ENCODE measurements around the gene ZNF579. TPM values are rescaled to one million over a fixed set of nuclear protein-coding genes. Genes with fewer than 3 reads are reported as not detected.

The ZNF579 gene
- total and polyA plus RNA-seq, 10 of the 15 experiments (the other 5 are each of a cell fraction or from before 2014, with no cell fraction given) = 0.11 to 11.7 (median 1.5) TPM

GRCh38 chr19:55614711-55615542 lies 34.3 kb upstream of the ZNF579 start:
- Histone ChIP-seq H3K4me1 (ENCODE audit: control insufficient read depth, insufficient read depth, low read length) (peaks cover 4% of the 10 kb centered on the region), H3K79me2 (ENCODE audit: control insufficient read depth, insufficient read depth, low read length) (peaks cover 4% of the 10 kb centered on the region; the same call in 1 of the 2 replicates), H3K9me3 (replicated peaks; ENCODE audit: control insufficient read depth, insufficient read depth, low read length) (no peaks in the 10 kb centered on the region; the same call in 1 of the 3 replicates), H3K4me2 (ENCODE audit: control insufficient read depth, insufficient read depth) (no peak overlapping the region), H4K20me1 (ENCODE audit: control insufficient read depth, insufficient read depth) (peaks cover 3% of the 10 kb centered on the region; the same call in 1 of the 2 replicates), H2AFZ (ENCODE audit: control insufficient read depth, low read depth, low read length) (no peak overlapping the region), H3K4me3 (no peak overlapping the region), H3K36me3 (ENCODE audit: control insufficient read depth in 2 of 2, insufficient read depth in 2 of 2, low read length in 1 of 2) (peaks cover 8 to 12% of the 10 kb centered on the region in 2 experiments), H3K27ac (ENCODE audit: control insufficient read depth, insufficient read depth) (no peak overlapping the region), H3K27me3 (replicated peaks in 1 of 2; ENCODE audit: control insufficient read depth in 2 of 2, insufficient read depth in 2 of 2, low read length in 1 of 2) (no peaks in the 10 kb centered on the region), H3K9ac (ENCODE audit: control insufficient read depth, insufficient read depth, low read length) (no peak overlapping the region)
- ChIA-PET CTCF (no interaction called here), RAD21 (ENCODE audit: unreplicated experiment) (no interaction called here), SMC1A (ENCODE audit: uncharacterized antibody, unreplicated experiment) (no interaction called here), POLR2A (no interaction called here)
- BruUV-seq (replicated peaks) = no TSS peak
- intact Hi-C loops (cut with micrococcal nuclease; ENCODE audit: unreplicated experiment) = no loop called here
- FAIRE-seq (no peak), ATAC-seq (no peak), DNase-seq (ENCODE audit: low read depth, low spot score) (no peak)
- in situ Hi-C loops (cut with MboI) = no loop called here
- 99% methylated on average over 45 of the region's 98 CpGs for WGBS (ENCODE audit: insufficient coverage, insufficient replicate concordance, low lambda C conversion rate, missing lambda C conversion rate)
- no peak for TF ChIP-seq CREM (IDR thresholded peaks at IDR 0.05; ENCODE audit: low read depth)

DNA sequence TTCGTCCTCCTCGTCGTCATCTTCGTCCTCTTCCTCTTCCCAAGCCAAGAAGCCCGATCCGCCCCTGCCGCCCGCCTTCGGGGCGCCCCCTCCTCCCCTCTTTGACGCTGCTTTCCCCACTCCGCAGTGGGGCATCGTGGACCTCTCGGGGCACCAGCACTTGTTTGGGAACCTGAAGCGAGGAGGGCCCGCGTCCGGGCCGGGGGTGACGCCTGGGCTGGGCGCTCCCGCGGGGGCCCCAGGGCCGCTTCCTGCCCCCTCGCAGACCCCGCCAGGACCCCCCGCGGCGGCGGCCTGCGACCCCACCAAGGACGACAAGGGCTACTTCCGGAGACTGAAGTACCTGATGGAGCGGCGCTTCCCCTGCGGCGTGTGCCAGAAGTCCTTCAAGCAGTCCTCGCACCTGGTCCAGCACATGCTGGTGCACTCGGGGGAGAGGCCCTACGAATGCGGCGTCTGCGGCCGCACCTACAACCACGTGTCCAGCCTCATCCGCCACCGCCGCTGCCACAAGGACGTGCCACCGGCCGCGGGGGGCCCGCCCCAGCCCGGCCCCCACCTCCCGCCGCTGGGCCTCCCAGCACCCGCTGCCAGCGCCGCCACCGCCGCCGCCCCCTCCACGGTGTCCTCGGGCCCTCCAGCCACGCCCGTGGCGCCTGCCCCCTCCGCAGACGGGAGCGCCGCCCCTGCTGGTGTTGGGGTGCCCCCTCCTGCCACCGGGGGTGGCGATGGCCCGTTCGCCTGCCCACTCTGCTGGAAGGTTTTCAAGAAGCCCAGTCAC lies 33.5 kb upstream of the ZNF579 start:
- in situ Hi-C loops (cut with MboI) = no loop called here
- Histone ChIP-seq H3K9me3 (replicated peaks; ENCODE audit: control insufficient read depth, insufficient read depth, low read length) (peaks cover 2% of the 10 kb centered on the region; the same call in 2 of the 3 replicates), H2AFZ (ENCODE audit: control insufficient read depth, low read depth, low read length) (no peak overlapping the region), H3K27me3 (replicated peaks in 1 of 2; ENCODE audit: control insufficient read depth in 2 of 2, insufficient read depth in 2 of 2, low read length in 1 of 2) (no peaks in the 10 kb centered on the region), H3K27ac (ENCODE audit: control insufficient read depth, insufficient read depth) (no peak overlapping the region), H4K20me1 (ENCODE audit: control insufficient read depth, insufficient read depth) (peaks cover 3% of the 10 kb centered on the region; the same call in 1 of the 2 replicates), H3K4me1 (ENCODE audit: control insufficient read depth, insufficient read depth, low read length) (peaks cover 4% of the 10 kb centered on the region), H3K36me3 (ENCODE audit: control insufficient read depth in 2 of 2, insufficient read depth in 2 of 2, low read length in 1 of 2) (peaks cover 12 to 15% of the 10 kb centered on the region in 2 experiments), H3K4me3 (no peak overlapping the region), H3K9ac (ENCODE audit: control insufficient read depth, insufficient read depth, low read length) (no peak overlapping the region), H3K79me2 (ENCODE audit: control insufficient read depth, insufficient read depth, low read length) (peaks cover 6% of the 10 kb centered on the region), H3K4me2 (ENCODE audit: control insufficient read depth, insufficient read depth) (no peak overlapping the region)
- intact Hi-C loops (cut with micrococcal nuclease; ENCODE audit: unreplicated experiment) = no loop called here
- ATAC-seq = no peak
- SMC1A ChIA-PET (ENCODE audit: uncharacterized antibody, unreplicated experiment) = no interaction called here
- no TSS peak for BruUV-seq (replicated peaks)
- POLR2A ChIA-PET = no interaction called here
- DNase-seq (ENCODE audit: low read depth, low spot score) = no peak
- CTCF ChIA-PET = no interaction called here
- FAIRE-seq = no peak
- 97% methylated on average over 42 of the region's 75 CpGs for WGBS (ENCODE audit: insufficient coverage, insufficient replicate concordance, low lambda C conversion rate, missing lambda C conversion rate)
- RAD21 ChIA-PET (ENCODE audit: unreplicated experiment) = no interaction called here
- TF ChIP-seq RB1 (IDR thresholded peaks at IDR 0.05; ENCODE audit: borderline replicate concordance) (no peak), KDM1A (IDR thresholded peaks at IDR 0.05; ENCODE audit: borderline replicate concordance) (no peak), FOXK2 (IDR thresholded peaks at IDR 0.05) (no peak), ATF2 (IDR thresholded peaks at IDR 0.05; ENCODE audit: low read length) (no peak), LARP7 (IDR thresholded peaks at IDR 0.05) (no peak), KAT2A (conservative IDR thresholded peaks at IDR 0.05; ENCODE audit: control insufficient read depth, low read depth, low read length) (no peak), DPF2 (IDR thresholded peaks at IDR 0.05) (no peak)
- TF ChIP-seq, protein P1, sequence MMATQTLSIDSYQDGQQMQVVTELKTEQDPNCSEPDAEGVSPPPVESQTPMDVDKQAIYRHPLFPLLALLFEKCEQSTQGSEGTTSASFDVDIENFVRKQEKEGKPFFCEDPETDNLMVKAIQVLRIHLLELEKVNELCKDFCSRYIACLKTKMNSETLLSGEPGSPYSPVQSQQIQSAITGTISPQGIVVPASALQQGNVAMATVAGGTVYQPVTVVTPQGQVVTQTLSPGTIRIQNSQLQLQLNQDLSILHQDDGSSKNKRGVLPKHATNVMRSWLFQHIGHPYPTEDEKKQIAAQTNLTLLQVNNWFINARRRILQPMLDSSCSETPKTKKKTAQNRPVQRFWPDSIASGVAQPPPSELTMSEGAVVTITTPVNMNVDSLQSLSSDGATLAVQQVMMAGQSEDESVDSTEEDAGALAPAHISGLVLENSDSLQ (IDR thresholded peaks at IDR 0.05) = no peak
- TF ChIP-seq, protein P2, sequence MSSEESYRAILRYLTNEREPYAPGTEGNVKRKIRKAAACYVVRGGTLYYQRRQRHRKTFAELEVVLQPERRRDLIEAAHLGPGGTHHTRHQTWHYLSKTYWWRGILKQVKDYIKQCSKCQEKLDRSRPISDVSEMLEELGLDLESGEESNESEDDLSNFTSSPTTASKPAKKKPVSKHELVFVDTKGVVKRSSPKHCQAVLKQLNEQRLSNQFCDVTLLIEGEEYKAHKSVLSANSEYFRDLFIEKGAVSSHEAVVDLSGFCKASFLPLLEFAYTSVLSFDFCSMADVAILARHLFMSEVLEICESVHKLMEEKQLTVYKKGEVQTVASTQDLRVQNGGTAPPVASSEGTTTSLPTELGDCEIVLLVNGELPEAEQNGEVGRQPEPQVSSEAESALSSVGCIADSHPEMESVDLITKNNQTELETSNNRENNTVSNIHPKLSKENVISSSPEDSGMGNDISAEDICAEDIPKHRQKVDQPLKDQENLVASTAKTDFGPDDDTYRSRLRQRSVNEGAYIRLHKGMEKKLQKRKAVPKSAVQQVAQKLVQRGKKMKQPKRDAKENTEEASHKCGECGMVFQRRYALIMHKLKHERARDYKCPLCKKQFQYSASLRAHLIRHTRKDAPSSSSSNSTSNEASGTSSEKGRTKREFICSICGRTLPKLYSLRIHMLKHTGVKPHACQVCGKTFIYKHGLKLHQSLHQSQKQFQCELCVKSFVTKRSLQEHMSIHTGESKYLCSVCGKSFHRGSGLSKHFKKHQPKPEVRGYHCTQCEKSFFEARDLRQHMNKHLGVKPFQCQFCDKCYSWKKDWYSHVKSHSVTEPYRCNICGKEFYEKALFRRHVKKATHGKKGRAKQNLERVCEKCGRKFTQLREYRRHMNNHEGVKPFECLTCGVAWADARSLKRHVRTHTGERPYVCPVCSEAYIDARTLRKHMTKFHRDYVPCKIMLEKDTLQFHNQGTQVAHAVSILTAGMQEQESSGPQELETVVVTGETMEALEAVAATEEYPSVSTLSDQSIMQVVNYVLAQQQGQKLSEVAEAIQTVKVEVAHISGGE (CRISPR knock-in tag; IDR thresholded peaks at IDR 0.05) = no peak
